SK-N-SH treated with all-trans-retinoic acid at 6 μM for 48 hours (cell line): ENCODE measurements around the gene PLXNA4.

ENCODE experiments used
- ATAC-seq: fragments of 200-7000 bp; cut with Tn5 transposase; 3 replicates; pipeline ENCODE4 v1.9.1; 2020; ENCODE audit warnings: mild to moderate bottlenecking, moderate library complexity
- ARNTL ChIP-seq: fragments of 450-650 bp; formaldehyde crosslinking; IDR thresholded peaks from 2 replicates; pipeline ENCODE4 v1.5.0; 2020; ENCODE audit warnings: low read depth, mild to moderate bottlenecking, moderate library complexity, borderline replicate concordance
- BACH2 ChIP-seq: fragments of 250-450 bp; sonication (Bioruptor Pico); IDR thresholded peaks from 2 replicates; pipeline ENCODE4 v1.9.0; 2021; ENCODE audit warnings: mild to moderate bottlenecking, borderline replicate concordance
- CSDC2 ChIP-seq: fragments of 250-450 bp; sonication (Bioruptor Pico); IDR thresholded peaks from 2 replicates; pipeline ENCODE4 v1.5.0; 2020; ENCODE audit warnings: mild to moderate bottlenecking, moderate library complexity
- ESRRG ChIP-seq: fragments of 250-450 bp; sonication (Bioruptor Pico); IDR thresholded peaks from 2 replicates; pipeline ENCODE4 v1.6.1; 2021; ENCODE audit warnings: mild to moderate bottlenecking
- ISL1 ChIP-seq: fragments of 250-450 bp; sonication (Bioruptor Pico); IDR thresholded peaks from 2 replicates; pipeline ENCODE4 v2.1.2; 2022; ENCODE audit warnings: mild to moderate bottlenecking, moderate library complexity
- OSR1 ChIP-seq: fragments of 250-450 bp; sonication (Bioruptor Pico); IDR thresholded peaks from 2 replicates; pipeline ENCODE4 v1.8.0; 2022; ENCODE audit warnings: moderate library complexity, mild to moderate bottlenecking, inconsistent platforms
- POU6F1 ChIP-seq: fragments of 250-450 bp; sonication (Bioruptor Pico); IDR thresholded peaks from 2 replicates; pipeline ENCODE4 v1.8.0; 2021; ENCODE audit warnings: low read depth, mild to moderate bottlenecking, moderate library complexity, borderline replicate concordance
- PPARA ChIP-seq: fragments of 250-450 bp; sonication (Bioruptor Pico); IDR thresholded peaks from 2 replicates; pipeline ENCODE4 v1.5.0; 2020; ENCODE audit warnings: mild to moderate bottlenecking, borderline replicate concordance
- RARB ChIP-seq: fragments of 250-450 bp; sonication (Bioruptor Pico); IDR thresholded peaks from 2 replicates; pipeline ENCODE4 v1.8.0; 2021; ENCODE audit warnings: mild to moderate bottlenecking, moderate library complexity
- SNAI2 ChIP-seq: fragments of 250-450 bp; sonication (Bioruptor Pico); IDR thresholded peaks from 2 replicates; pipeline ENCODE4 v1.5.0; 2020; ENCODE audit warnings: mild to moderate bottlenecking, moderate library complexity
- TCF4 ChIP-seq: fragments of 250-450 bp; sonication (Bioruptor Pico); IDR thresholded peaks from 2 replicates; pipeline ENCODE4 v1.8.0; 2021; ENCODE audit warnings: mild to moderate bottlenecking, moderate library complexity, borderline replicate concordance
- TOX ChIP-seq: fragments of 250-450 bp; sonication (Bioruptor Pico); IDR thresholded peaks from 2 replicates; pipeline ENCODE4 v1.8.0; 2021; ENCODE audit warnings: mild to moderate bottlenecking, moderate library complexity, borderline replicate concordance
- ZC3H10 ChIP-seq: fragments of 250-450 bp; sonication (Bioruptor Pico); IDR thresholded peaks from 2 replicates; pipeline ENCODE4 v1.5.1; 2021; ENCODE audit warnings: mild to moderate bottlenecking, moderate library complexity
- ZFP3 ChIP-seq: fragments of 250-450 bp; sonication (Bioruptor Pico); IDR thresholded peaks from 2 replicates; pipeline ENCODE4 v1.5.0; 2020; ENCODE audit warnings: mild to moderate bottlenecking, moderate library complexity
- ZFP30 ChIP-seq: fragments of 450-650 bp; formaldehyde crosslinking; IDR thresholded peaks from 2 replicates; pipeline ENCODE4 v1.5.0; 2022; ENCODE audit warnings: mild to moderate bottlenecking, moderate library complexity
- ZNF565 ChIP-seq: fragments of 450-650 bp; formaldehyde crosslinking; conservative IDR thresholded peaks from 2 replicates; pipeline ENCODE4 v1.5.0; 2020; ENCODE audit warnings: low read depth, mild to moderate bottlenecking, moderate library complexity
- ZNF70 ChIP-seq: fragments of 450-650 bp; formaldehyde crosslinking; IDR thresholded peaks from 2 replicates; pipeline ENCODE4 v1.5.0; 2020; ENCODE audit warnings: mild to moderate bottlenecking, moderate library complexity
- TF ChIP-seq, protein P1 (sequence below): fragments of 250-450 bp; sonication (Bioruptor Pico); IDR thresholded peaks from 2 replicates; pipeline ENCODE4 v1.5.1; 2021; ENCODE audit warnings: mild to moderate bottlenecking, moderate library complexity
- TF ChIP-seq, protein P2 (sequence below): fragments of 250-450 bp; sonication (Bioruptor Pico); IDR thresholded peaks from 2 replicates; pipeline ENCODE4 v1.5.0; 2020; ENCODE audit warnings: mild to moderate bottlenecking, moderate library complexity
- TF ChIP-seq, protein P3 (sequence below): fragments of 250-450 bp; sonication (Bioruptor Pico); IDR thresholded peaks from 2 replicates; pipeline ENCODE4 v1.8.0; 2020; ENCODE audit warnings: mild to moderate bottlenecking, moderate library complexity, borderline replicate concordance
- TF ChIP-seq, protein P4 (sequence below): fragments of 250-450 bp; sonication (Bioruptor Pico); IDR thresholded peaks from 2 replicates; pipeline ENCODE4 v1.5.1; 2020; ENCODE audit warnings: low read depth, mild to moderate bottlenecking, moderate library complexity

PLXNA4 gene

DNA sequence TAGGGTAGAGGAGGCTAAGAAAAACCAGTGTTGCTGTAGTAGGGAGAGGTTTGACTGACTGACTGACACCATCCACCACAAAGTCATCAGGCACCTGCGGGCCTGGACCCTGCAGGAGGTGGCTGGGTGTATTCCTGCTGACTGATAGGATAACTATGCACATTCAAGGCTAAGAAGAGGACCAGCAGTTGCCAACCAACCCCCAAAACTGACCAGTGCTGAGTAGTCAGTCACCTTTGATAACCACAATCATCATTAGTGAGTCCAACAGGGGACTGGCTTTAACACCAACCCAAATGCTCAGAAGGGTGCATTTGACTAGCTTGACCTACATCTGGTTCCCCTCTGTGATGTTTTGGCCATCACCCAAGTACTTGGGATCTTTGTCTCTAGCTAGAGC is 30.5 kb downstream of the PLXNA4 start:
- ATAC-seq: no peak
- no peak for TF ChIP-seq ISL1 (CRISPR knock-in tag)
- TF ChIP-seq, protein P1, sequence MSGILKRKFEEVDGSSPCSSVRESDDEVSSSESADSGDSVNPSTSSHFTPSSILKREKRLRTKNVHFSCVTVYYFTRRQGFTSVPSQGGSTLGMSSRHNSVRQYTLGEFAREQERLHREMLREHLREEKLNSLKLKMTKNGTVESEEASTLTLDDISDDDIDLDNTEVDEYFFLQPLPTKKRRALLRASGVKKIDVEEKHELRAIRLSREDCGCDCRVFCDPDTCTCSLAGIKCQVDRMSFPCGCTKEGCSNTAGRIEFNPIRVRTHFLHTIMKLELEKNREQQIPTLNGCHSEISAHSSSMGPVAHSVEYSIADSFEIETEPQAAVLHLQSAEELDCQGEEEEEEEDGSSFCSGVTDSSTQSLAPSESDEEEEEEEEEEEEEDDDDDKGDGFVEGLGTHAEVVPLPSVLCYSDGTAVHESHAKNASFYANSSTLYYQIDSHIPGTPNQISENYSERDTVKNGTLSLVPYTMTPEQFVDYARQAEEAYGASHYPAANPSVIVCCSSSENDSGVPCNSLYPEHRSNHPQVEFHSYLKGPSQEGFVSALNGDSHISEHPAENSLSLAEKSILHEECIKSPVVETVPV: no peak
- TF ChIP-seq ZNF70 (CRISPR knock-in tag): no peak
- TF ChIP-seq TCF4 (CRISPR knock-in tag): no peak
- no peak for TF ChIP-seq PPARA (CRISPR knock-in tag)
- no peak for TF ChIP-seq POU6F1 (CRISPR knock-in tag)
- TF ChIP-seq, protein P2, sequence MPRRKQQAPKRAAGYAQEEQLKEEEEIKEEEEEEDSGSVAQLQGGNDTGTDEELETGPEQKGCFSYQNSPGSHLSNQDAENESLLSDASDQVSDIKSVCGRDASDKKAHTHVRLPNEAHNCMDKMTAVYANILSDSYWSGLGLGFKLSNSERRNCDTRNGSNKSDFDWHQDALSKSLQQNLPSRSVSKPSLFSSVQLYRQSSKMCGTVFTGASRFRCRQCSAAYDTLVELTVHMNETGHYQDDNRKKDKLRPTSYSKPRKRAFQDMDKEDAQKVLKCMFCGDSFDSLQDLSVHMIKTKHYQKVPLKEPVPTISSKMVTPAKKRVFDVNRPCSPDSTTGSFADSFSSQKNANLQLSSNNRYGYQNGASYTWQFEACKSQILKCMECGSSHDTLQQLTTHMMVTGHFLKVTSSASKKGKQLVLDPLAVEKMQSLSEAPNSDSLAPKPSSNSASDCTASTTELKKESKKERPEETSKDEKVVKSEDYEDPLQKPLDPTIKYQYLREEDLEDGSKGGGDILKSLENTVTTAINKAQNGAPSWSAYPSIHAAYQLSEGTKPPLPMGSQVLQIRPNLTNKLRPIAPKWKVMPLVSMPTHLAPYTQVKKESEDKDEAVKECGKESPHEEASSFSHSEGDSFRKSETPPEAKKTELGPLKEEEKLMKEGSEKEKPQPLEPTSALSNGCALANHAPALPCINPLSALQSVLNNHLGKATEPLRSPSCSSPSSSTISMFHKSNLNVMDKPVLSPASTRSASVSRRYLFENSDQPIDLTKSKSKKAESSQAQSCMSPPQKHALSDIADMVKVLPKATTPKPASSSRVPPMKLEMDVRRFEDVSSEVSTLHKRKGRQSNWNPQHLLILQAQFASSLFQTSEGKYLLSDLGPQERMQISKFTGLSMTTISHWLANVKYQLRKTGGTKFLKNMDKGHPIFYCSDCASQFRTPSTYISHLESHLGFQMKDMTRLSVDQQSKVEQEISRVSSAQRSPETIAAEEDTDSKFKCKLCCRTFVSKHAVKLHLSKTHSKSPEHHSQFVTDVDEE (CRISPR knock-in tag): no peak
- no peak for TF ChIP-seq ZNF565 (CRISPR knock-in tag)
- TF ChIP-seq OSR1 (CRISPR knock-in tag): no peak
- TF ChIP-seq ZFP3 (CRISPR knock-in tag): no peak
- TF ChIP-seq, protein P3, sequence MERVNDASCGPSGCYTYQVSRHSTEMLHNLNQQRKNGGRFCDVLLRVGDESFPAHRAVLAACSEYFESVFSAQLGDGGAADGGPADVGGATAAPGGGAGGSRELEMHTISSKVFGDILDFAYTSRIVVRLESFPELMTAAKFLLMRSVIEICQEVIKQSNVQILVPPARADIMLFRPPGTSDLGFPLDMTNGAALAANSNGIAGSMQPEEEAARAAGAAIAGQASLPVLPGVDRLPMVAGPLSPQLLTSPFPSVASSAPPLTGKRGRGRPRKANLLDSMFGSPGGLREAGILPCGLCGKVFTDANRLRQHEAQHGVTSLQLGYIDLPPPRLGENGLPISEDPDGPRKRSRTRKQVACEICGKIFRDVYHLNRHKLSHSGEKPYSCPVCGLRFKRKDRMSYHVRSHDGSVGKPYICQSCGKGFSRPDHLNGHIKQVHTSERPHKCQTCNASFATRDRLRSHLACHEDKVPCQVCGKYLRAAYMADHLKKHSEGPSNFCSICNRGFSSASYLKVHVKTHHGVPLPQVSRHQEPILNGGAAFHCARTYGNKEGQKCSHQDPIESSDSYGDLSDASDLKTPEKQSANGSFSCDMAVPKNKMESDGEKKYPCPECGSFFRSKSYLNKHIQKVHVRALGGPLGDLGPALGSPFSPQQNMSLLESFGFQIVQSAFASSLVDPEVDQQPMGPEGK (CRISPR knock-in tag): no peak
- no peak for TF ChIP-seq ZFP30 (CRISPR knock-in tag)
- no peak for TF ChIP-seq ZC3H10 (CRISPR knock-in tag)
- TF ChIP-seq, protein P4, sequence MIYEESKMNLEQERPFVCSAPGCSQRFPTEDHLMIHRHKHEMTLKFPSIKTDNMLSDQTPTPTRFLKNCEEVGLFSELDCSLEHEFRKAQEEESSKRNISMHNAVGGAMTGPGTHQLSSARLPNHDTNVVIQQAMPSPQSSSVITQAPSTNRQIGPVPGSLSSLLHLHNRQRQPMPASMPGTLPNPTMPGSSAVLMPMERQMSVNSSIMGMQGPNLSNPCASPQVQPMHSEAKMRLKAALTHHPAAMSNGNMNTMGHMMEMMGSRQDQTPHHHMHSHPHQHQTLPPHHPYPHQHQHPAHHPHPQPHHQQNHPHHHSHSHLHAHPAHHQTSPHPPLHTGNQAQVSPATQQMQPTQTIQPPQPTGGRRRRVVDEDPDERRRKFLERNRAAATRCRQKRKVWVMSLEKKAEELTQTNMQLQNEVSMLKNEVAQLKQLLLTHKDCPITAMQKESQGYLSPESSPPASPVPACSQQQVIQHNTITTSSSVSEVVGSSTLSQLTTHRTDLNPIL (CRISPR knock-in tag): no peak
- TF ChIP-seq ESRRG: no peak
- TF ChIP-seq TOX (CRISPR knock-in tag): no peak
- TF ChIP-seq RARB: no peak

- no peak for ATAC-seq
- TF ChIP-seq ARNTL (CRISPR knock-in tag) (no peak), SNAI2 (no peak), BACH2 (CRISPR knock-in tag) (no peak), ZC3H10 (CRISPR knock-in tag) (no peak), CSDC2 (CRISPR knock-in tag) (no peak), TCF4 (CRISPR knock-in tag) (no peak), RARB (no peak), ZFP30 (CRISPR knock-in tag) (no peak)
- TF ChIP-seq, protein P4 (CRISPR knock-in tag): no peak
- TF ChIP-seq, protein P2 (CRISPR knock-in tag): no peak
Observed at GRCh38 chr7:132544999-132545398, 31.3 kb downstream of the PLXNA4 start.
